ENCODE measurements around the gene LRRC15. TPM values are rescaled to one million over a fixed set of nuclear protein-coding genes. Genes with fewer than 3 reads are reported as not detected.
A peak's percentile ranks its signal among the peaks of the same experiment; 100 is the strongest.

LRRC15 gene
- total RNA-seq, 1 donor from 2014 or later: 0.38 TPM

DNA sequence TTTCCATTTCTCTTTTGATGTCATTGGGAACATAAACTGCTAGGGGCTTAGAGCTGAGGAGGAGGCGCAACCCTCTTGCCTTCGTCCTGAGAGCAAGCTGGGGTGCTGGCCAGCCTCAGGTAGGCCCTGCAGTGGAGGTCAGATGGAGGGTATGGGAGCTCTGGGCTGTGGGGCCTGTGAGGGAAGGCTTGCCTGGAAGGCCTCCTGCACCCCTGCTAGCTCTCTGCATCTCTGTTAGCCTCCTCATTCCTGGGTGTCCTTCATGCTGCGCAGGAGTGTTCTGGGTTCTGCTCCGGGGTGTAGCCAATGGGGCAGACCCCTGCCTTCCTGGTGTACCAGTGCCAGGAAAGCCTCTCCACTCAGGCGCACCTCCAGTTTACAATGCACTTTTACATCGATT is 17.7 kb upstream of the LRRC15 start:
- intact Hi-C loops (cut with DNase I): no loop called here
- DNase-seq (ENCODE audit: low spot score): peak; percentile 33

DNA sequence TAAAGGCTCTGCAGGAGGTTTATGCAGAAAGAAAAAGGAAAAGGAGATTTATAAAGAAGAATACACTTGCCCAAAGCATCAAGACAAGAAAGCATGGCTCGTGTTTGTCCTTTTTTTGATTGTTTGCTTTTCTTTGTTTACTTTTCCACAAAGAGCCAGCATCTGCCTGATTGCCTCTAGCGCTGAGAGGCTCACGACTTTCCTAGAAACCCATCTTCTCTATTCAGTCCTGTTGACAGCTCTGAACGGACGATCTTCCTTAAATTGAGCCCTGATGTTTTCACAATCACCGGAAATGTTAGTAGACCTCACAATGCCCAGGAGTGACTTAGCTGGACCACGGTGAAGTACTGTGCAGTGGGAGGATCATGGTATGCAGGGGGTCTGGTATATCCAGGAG is 17.1 kb upstream of the LRRC15 start:
- peak; percentile 38 for DNase-seq (ENCODE audit: low spot score)
- intact Hi-C loops (cut with DNase I): no loop called here

GRCh38 chr3:194386066-194386465 is 16.5 kb upstream of the LRRC15 start:
- DNase-seq (ENCODE audit: low spot score): peak; percentile 27
- intact Hi-C loops (cut with DNase I): no loop called here

- peak; percentile 47 for DNase-seq (ENCODE audit: low spot score)
These were observed 15.0 kb upstream of the LRRC15 start for GRCh38 chr3:194384569-194385001.

DNA sequence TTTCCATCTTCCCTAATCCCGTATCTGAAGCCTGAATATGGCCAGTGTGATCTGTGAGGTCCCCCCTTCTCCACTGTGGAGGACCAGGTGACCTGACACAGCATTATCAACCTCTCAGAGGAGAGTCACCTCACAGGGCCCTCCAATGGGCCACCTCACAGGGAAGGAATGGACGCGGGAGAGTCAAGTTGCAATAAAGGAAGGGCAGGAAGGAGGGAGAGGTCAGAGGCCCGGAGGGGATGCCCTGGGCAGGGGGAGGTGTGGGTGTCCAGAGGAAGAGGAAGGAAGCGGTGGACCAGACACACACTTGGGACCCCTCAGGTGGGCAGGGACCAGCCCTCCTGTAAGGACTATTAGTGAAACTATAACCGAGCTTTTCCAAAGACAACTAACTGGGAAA is 14.6 kb upstream of the LRRC15 start:
- intact Hi-C loops (cut with DNase I): no loop called here
- peak; percentile 67 for DNase-seq (ENCODE audit: low spot score)

More at GRCh38 chr3:194384569-194385001, 15.0 kb upstream of the LRRC15 start:
- intact Hi-C loops (cut with DNase I): no loop called here

GRCh38 chr3:194383276-194383940 is 13.9 kb upstream of the LRRC15 start:
- DNase-seq (ENCODE audit: low spot score): peak; percentile 63

GRCh38 chr3:194382892-194383223 is 13.3 kb upstream of the LRRC15 start:
- intact Hi-C loops (cut with DNase I): no loop called here
- DNase-seq (ENCODE audit: low spot score): peak; percentile 58

More at GRCh38 chr3:194383276-194383940, 13.9 kb upstream of the LRRC15 start:
- intact Hi-C loops (cut with DNase I): no loop called here

DNA sequence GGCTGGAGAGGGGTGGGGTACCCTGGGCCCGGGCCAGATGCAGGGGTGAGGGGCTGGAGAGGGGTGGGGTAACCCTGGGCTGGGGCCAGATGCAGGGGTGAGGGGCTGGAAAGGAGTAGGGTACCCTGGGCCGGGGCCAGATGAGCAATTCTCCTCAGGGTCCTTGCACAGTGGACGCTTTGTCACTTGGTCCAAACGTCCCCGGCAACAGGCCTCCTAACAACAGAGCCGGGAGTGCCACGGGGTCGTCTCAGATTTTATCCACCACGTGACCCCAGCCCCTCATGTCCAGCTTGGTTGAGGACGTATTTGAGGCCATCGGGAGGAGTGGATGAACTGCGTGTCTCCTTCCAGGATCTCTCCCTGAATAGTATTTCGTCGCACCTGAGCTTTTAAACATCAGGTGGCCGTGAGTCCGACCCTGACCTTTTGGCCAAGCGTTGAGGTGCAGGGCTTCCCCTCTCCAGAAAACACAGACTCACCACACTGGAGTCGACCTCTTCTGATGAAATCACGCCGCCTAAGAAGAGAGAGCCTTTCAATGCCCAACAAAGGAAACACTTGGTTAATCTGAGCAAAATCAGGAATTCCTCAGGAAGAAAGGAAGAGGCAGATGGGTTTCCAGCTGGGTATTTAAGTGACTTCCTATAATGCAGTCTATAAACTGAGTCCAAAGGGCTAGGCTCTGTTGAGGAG is 12.8 kb upstream of the LRRC15 start:
- peak; percentile 60 for DNase-seq (ENCODE audit: low spot score)
- intact Hi-C loops (cut with DNase I): no loop called here

DNA sequence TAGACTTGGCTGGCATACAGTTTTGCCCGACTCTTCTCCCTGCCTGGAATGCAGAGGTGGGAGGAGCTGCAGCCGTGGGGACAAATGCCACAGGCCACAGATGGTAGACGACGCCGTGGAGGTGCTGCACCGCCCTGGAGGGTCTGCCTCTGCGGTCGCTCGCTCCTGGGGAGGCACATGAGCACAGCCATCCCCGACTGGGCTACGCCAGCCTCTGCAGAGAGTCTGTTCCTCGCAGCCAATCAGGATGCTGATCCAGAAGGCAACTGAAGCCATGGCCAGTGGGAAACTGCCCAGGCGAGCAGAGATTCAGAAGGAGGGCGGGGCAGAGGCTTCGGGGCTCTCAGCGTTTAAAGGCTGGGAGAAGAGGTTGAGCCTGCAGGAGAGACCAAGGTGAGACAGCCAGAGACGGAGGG is 11.9 kb upstream of the LRRC15 start:
- intact Hi-C loops (cut with DNase I): no loop called here
- peak; percentile 33 for DNase-seq (ENCODE audit: low spot score)

- DNase-seq (ENCODE audit: low spot score): peak; percentile 26
These were observed 10.8 kb upstream of the LRRC15 start for GRCh38 chr3:194380326-194380725.

GRCh38 chr3:194379651-194380050 is 10.1 kb upstream of the LRRC15 start:
- peak; percentile 7 for DNase-seq (ENCODE audit: low spot score)
- intact Hi-C loops (cut with DNase I): no loop called here

More at GRCh38 chr3:194380326-194380725, 10.8 kb upstream of the LRRC15 start:
- intact Hi-C loops (cut with DNase I): no loop called here

- peak; percentile 9 for DNase-seq (ENCODE audit: low spot score)
- intact Hi-C loops (cut with DNase I): no loop called here
These were observed 9.7 kb upstream of the LRRC15 start for GRCh38 chr3:194379231-194379630.

GRCh38 chr3:194377708-194378107 is 8.2 kb upstream of the LRRC15 start:
- DNase-seq (ENCODE audit: low spot score): peak; percentile 0
- intact Hi-C loops (cut with DNase I): no loop called here

DNA sequence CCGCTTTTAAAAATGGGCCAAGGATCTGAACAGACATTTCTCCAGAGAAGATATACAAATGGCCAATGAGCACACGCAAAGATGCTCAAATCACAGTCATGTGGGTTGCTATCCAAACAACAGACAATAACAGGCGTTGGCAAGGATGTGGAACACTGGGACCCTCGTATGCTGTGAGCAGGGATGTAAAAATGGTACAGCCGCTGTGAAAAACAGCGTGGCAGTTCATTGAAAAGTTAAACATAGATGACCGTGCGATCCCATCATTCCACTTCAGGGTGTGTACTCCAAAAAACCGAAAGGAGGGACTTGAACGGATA is 6.7 kb upstream of the LRRC15 start:
- DNase-seq (ENCODE audit: low spot score): no peak
- intact Hi-C loops (cut with DNase I): no loop called here

- no peak for DNase-seq (ENCODE audit: low spot score)
- intact Hi-C loops (cut with DNase I): no loop called here
These were observed 6.1 kb upstream of the LRRC15 start for GRCh38 chr3:194375473-194376240.

DNA sequence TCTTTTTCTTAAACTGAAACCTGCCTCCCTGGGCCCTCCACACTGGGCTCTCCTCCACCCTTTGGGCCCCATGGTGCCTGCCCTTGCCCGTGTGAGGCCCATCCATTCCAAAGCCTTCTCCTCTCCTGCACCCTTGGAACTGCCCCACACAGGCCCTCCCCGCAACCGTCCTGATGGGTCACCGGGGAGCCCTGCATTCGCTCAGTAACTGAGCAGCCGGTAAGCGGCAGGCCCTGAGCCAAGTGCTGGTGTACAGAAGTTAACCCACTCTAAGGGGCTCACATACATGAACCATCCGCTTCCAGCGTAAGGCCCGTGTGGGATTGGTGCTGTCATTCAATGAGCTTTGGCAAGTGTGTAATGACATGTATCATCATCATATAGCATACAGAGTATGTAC is 5.4 kb upstream of the LRRC15 start:
- no peak for DNase-seq (ENCODE audit: low spot score)
- intact Hi-C loops (cut with DNase I): no loop called here

DNA sequence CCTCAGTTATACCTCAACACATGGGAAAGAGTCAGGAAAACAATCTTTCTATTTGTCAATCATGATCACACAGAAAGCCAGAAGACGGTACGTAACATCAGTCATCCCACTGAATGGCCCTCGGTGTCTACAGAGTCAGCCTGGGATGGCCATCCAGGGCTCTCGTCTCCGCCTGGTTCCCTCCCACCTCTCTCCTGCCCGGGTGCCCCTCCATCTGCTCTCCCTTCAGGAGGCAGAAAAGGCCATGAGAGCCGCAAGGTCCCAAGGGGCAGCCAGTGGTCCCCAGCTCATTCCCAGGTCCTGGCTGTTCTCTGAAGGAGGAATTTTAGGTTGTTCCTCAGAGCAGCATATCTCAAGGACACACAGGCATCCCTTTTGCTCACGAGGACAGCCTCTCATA is 4.4 kb upstream of the LRRC15 start:
- DNase-seq (ENCODE audit: low spot score): no peak
- intact Hi-C loops (cut with DNase I): no loop called here

GRCh38 chr3:194373028-194373427 is 3.5 kb upstream of the LRRC15 start:
- intact Hi-C loops (cut with DNase I): no loop called here
- DNase-seq (ENCODE audit: low spot score): no peak

DNA sequence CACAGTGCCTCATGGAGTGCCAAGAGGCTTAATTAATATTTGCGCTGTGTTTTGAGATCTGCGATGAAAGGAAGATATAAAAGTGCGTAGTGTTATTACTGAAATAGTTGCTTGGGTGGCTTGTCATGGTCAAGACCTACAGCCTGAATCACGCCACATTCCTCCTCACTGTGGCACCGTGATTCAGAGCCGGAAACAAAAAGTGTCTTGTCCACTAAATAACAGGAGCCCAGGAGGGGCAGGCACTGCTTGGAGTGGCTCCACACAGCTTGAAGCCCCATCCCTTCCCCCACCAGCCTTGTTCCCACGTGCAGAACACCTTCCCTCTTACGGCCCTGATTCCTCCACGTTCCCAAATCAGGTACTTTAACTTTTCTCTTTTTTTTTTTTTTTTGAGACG is 1.2 kb upstream of the LRRC15 start:
- no peak for DNase-seq (ENCODE audit: low spot score)
- intact Hi-C loops (cut with DNase I): no loop called here

DNA sequence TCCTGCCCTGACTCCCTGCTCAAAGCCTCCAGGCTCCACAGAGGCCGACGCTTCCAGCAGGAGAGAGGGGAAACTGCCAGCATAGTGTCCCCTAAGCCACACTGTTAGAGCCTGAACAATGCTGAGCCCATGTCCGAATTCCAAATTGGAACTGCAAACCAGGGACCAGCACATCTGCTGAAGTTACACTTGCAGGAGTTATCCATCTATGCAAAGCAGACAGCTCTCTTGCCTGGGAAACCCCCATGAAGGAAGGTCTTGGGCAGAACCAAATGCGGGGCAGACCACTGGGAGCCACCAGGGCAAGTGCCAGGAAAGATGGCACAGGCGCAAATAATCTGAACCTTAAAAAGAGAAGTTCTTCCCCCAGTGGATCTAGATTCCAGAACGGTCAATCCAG is 625 bp downstream of the LRRC15 start:
- DNase-seq (ENCODE audit: low spot score): no peak
- intact Hi-C loops (cut with DNase I): no loop called here

All from cardiac septum (tissue), 1 donor.